Thyroid gland (tissue), 4 donors: ENCODE results near the gene UBE2V1.

Experiments used
- CTCF ChIP-seq, 6 experiments: fragments of 200-600 bp in 3 of 6; fragments of 450-650 bp in 3 of 6; sonication (generic) in 3 of 6; IDR thresholded peaks; one replicate each; pipeline ENCODE4 v1.5.1; 2016 to 2019; ENCODE audit warnings: antibody characterized with exemption in 6 of 6, mild to moderate bottlenecking in 2 of 6, inconsistent platforms in 1 of 6, moderate library complexity in 1 of 6
- POLR2A ChIP-seq, 2 donors: fragments of 450-650 bp; IDR thresholded peaks; one replicate each; pipeline ENCODE4 v1.6.1; 2017; ENCODE audit warnings: antibody characterized with exemption in 2 of 2, mild to moderate bottlenecking in 2 of 2, moderate library complexity in 1 of 2

GRCh38 chr20:50099113-50099512, 13.8 kb downstream of the UBE2V1 start:
- no peak for TF ChIP-seq CTCF (IDR thresholded peaks at IDR 0.05)
- TF ChIP-seq POLR2A (IDR thresholded peaks at IDR 0.05) = no peak
